WTC11 (cell line): ENCODE data around the gene TRIM65.

Experiments
- HMGA2 ChIP-seq: fragments of 250-450 bp; sonication (Bioruptor Pico); IDR thresholded peaks from 2 replicates; pipeline ENCODE4 v1.4.0; 2021; ENCODE audit warnings: mild to moderate bottlenecking, moderate library complexity
- SP1 ChIP-seq: sonication (generic); formaldehyde crosslinking; conservative IDR thresholded peaks from 2 replicates; pipeline ENCODE4 v1.8.1; 2022; ENCODE audit warnings: missing genetic modification reagents
- ZNF317 ChIP-seq: sonication (generic); formaldehyde crosslinking; IDR thresholded peaks from 2 replicates; pipeline ENCODE4 v1.8.1; 2023; ENCODE audit warnings: low read depth, mild to moderate bottlenecking, moderate library complexity, missing genetic modification reagents, borderline replicate concordance
- ZNF416 ChIP-seq: fragments of 250-450 bp; sonication (Bioruptor Pico); IDR thresholded peaks from 2 replicates; pipeline ENCODE4 v1.9.0; 2021; ENCODE audit warnings: mild to moderate bottlenecking, inconsistent platforms
- TF ChIP-seq, protein P1 (sequence below): fragments of 200-600 bp; IDR thresholded peaks from 2 replicates; pipeline ENCODE4 v1.8.0; 2022; ENCODE audit warnings: antibody characterized with exemption
- TF ChIP-seq, protein P2 (sequence below): sonication (generic); formaldehyde crosslinking; conservative IDR thresholded peaks from 2 replicates; pipeline ENCODE4 v1.8.1; 2022; ENCODE audit warnings: mild to moderate bottlenecking, missing genetic modification reagents
- TF ChIP-seq, protein P3 (sequence below): sonication (generic); formaldehyde crosslinking; IDR thresholded peaks from 2 replicates; pipeline ENCODE4 v1.8.0; 2023; ENCODE audit warnings: missing genetic modification reagents, mild to moderate bottlenecking, borderline replicate concordance

DNA sequence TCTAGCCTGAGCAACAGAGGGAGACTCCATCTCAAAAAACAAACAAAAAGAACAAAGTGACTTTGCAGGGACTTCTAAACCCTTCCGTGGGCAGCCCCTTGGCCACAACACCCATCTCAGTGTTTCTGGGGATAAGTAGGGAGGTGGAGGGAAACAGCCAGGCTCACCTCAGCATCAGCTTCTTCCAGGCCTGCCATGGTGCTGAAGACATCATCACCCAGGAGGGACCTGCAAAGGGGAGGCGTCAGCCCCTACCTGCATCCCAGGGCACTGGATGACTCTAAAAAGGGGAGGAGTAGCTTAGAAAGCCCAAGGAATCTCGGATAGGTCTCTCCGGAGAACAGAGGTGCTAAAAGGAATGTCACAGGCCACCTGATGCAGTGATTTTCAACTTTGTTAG, 34.3 kb upstream of the TRIM65 start:
- TF ChIP-seq, protein P1, sequence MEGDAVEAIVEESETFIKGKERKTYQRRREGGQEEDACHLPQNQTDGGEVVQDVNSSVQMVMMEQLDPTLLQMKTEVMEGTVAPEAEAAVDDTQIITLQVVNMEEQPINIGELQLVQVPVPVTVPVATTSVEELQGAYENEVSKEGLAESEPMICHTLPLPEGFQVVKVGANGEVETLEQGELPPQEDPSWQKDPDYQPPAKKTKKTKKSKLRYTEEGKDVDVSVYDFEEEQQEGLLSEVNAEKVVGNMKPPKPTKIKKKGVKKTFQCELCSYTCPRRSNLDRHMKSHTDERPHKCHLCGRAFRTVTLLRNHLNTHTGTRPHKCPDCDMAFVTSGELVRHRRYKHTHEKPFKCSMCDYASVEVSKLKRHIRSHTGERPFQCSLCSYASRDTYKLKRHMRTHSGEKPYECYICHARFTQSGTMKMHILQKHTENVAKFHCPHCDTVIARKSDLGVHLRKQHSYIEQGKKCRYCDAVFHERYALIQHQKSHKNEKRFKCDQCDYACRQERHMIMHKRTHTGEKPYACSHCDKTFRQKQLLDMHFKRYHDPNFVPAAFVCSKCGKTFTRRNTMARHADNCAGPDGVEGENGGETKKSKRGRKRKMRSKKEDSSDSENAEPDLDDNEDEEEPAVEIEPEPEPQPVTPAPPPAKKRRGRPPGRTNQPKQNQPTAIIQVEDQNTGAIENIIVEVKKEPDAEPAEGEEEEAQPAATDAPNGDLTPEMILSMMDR = no peak
- TF ChIP-seq, protein P2, sequence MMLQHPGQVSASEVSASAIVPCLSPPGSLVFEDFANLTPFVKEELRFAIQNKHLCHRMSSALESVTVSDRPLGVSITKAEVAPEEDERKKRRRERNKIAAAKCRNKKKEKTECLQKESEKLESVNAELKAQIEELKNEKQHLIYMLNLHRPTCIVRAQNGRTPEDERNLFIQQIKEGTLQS (CRISPR knock-in tag) = no peak
- TF ChIP-seq HMGA2 (CRISPR knock-in tag) = no peak
- TF ChIP-seq, protein P3, sequence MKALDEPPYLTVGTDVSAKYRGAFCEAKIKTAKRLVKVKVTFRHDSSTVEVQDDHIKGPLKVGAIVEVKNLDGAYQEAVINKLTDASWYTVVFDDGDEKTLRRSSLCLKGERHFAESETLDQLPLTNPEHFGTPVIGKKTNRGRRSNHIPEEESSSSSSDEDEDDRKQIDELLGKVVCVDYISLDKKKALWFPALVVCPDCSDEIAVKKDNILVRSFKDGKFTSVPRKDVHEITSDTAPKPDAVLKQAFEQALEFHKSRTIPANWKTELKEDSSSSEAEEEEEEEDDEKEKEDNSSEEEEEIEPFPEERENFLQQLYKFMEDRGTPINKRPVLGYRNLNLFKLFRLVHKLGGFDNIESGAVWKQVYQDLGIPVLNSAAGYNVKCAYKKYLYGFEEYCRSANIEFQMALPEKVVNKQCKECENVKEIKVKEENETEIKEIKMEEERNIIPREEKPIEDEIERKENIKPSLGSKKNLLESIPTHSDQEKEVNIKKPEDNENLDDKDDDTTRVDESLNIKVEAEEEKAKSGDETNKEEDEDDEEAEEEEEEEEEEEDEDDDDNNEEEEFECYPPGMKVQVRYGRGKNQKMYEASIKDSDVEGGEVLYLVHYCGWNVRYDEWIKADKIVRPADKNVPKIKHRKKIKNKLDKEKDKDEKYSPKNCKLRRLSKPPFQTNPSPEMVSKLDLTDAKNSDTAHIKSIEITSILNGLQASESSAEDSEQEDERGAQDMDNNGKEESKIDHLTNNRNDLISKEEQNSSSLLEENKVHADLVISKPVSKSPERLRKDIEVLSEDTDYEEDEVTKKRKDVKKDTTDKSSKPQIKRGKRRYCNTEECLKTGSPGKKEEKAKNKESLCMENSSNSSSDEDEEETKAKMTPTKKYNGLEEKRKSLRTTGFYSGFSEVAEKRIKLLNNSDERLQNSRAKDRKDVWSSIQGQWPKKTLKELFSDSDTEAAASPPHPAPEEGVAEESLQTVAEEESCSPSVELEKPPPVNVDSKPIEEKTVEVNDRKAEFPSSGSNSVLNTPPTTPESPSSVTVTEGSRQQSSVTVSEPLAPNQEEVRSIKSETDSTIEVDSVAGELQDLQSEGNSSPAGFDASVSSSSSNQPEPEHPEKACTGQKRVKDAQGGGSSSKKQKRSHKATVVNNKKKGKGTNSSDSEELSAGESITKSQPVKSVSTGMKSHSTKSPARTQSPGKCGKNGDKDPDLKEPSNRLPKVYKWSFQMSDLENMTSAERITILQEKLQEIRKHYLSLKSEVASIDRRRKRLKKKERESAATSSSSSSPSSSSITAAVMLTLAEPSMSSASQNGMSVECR (CRISPR knock-in tag) = no peak
- no peak for TF ChIP-seq ZNF416 (CRISPR knock-in tag)
- TF ChIP-seq SP1 (CRISPR knock-in tag) = no peak
- TF ChIP-seq ZNF317 (CRISPR knock-in tag) = no peak
